NCI-H345 (cell line): ENCODE measurements around the gene DECR2.
A peak's percentile ranks its signal among the peaks of the same experiment; 100 is the strongest.
"Not testable (repeated sequence)": the region's sequence is repeated elsewhere in the genome, so short reads cannot be mapped to it uniquely, and the experiment has no call there.

ENCODE experiments used
- DNase-seq: peaks from one replicate; lab custom pipeline; 2025; lab: John Stamatoyannopoulos, UW

Gene DECR2

GRCh38 chr16:401468-402348 lies at the start of gene DECR2:
Gene DECR2, plus strand, starts transcription at chr16:401885. Its CDS starts 79 bp downstream, at chr16:401964.
- DNase-seq, result peak; percentile 89

GRCh38 chr16:352547-353403 lies 48.9 kb upstream of the DECR2 start, which contains the start of gene AXIN1:
Gene AXIN1, minus strand, starts transcription at chr16:352723. Its CDS starts 5,698 bp downstream, at chr16:347025.
- DNase-seq, result peak; percentile 98

GRCh38 chr16:353404-354290 lies 48.0 kb upstream of the DECR2 start:
- DNase-seq, result no peak

GRCh38 chr16:354291-354881 lies 47.3 kb upstream of the DECR2 start:
- DNase-seq, result no peak

- no peak for DNase-seq
Measured at GRCh38 chr16:354971-355461, 46.7 kb upstream of the DECR2 start.

- no peak for DNase-seq
Measured at GRCh38 chr16:356741-357140, 44.9 kb upstream of the DECR2 start.

GRCh38 chr16:359067-359763 lies 42.5 kb upstream of the DECR2 start:
- no peak for DNase-seq

- no peak for DNase-seq
Measured at GRCh38 chr16:359871-360697, 41.6 kb upstream of the DECR2 start.

- no peak for DNase-seq
Measured at GRCh38 chr16:360698-361336, 40.9 kb upstream of the DECR2 start.

GRCh38 chr16:361341-361871 lies 40.3 kb upstream of the DECR2 start:
- no peak for DNase-seq

GRCh38 chr16:361872-362701 lies 39.6 kb upstream of the DECR2 start:
- DNase-seq, result peak; percentile 78

GRCh38 chr16:362702-362999 lies 39.0 kb upstream of the DECR2 start:
- DNase-seq, result not testable (repeated sequence)

GRCh38 chr16:363110-363765 lies 38.4 kb upstream of the DECR2 start:
- no peak for DNase-seq

- DNase-seq, result no peak
Measured at GRCh38 chr16:363766-364490, 37.8 kb upstream of the DECR2 start.

- DNase-seq, result no peak
Measured at GRCh38 chr16:364595-365491, 36.8 kb upstream of the DECR2 start.

GRCh38 chr16:366476-366875 lies 35.2 kb upstream of the DECR2 start:
- no peak for DNase-seq
